Iris pigment epithelial cell (primary cell): ENCODE results near the gene PARD3.

ENCODE experiments used
- DNase-seq: peaks from one replicate; pipeline ENCODE4 v3.0.0-alpha.2; 2011; ENCODE audit warnings: low read depth

PARD3 gene

GRCh38 chr10:34537629-34538231, 277.4 kb downstream of the PARD3 start:
- no peak for DNase-seq

DNA sequence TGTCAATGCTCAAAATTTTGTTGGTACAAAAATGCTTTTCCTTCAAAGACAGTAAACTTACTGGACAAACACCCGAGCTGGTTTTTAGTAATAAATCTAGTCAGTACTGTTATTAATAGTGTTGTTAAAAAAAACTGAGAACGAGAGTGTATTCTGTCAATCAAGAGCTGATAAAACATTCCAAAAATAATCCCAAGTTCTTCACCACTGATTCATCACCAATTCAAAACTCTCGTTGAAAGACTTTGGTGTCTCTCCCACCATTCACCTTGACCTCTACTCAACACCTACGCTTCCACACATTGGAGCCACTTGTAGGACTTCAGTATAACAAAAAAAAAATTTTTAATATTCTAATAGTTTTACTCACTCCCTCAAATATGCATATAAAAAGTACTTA, 279.2 kb downstream of the PARD3 start:
- no peak for DNase-seq

DNA sequence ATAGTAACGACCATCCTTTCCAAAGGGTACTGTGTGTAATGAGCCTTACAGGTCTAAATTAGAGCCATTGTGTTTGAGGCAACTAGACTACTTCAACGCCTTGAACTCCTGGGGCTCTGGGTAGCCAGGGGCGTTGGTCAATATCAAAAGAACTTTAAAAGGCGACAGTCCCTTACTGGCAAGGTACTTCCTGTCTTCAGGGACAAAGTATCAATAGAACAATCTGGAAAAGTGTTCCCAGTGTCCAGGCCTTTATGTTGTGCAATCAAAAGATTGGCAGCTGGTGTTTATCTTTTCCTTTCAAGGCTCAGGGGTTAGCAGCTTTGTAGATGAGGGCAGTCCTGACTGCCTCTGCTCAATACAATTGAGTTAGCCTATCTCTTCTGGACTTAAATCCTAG, 284.3 kb downstream of the PARD3 start:
- no peak for DNase-seq

GRCh38 chr10:34528320-34528719, 286.8 kb downstream of the PARD3 start:
- DNase-seq = peak; percentile 99

DNA sequence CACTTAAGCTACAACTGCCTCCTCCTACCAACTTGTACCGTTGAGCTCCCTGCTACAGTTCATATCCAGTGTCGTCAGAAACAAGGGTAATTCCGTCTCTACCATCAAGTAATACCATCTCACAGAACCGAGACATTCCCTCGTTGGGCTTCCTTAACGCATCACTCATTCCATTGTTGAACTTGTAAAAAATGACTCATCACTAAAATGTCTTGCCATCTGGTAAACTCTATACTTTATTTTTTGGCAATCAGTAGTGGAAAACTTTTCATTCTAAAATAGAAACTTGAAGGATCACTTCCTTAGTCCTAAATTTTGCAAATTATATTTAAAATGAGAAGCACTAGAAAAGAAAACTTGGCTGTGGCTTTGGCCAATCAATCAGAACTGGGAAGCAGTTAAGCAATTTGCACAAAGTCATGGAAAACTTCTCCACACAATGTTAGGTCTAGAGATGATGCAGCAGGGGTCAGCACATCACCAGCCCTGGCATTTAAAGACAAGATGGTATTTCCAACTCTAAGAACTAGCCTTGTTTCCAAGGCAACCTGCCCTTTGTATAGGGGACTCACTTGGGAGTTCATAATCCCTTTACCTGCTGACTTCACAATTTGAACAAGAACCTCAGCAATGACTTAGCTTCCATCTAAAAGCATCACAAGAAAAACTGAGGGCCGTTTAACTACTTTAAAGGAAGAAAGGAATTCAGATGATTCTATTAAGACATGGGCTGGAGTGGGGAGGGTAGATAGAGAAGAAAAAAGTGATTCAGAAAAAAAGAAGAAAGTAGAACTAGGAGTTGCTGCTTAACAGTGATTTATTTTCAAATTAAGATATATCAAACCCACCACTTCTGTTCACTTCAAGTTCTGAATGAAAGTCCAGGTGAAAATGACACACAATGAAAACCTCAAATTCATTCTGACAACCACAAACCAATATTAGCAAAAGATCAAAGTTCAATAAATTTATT, 288.1 kb downstream of the PARD3 start:
- DNase-seq = peak; percentile 99

DNA sequence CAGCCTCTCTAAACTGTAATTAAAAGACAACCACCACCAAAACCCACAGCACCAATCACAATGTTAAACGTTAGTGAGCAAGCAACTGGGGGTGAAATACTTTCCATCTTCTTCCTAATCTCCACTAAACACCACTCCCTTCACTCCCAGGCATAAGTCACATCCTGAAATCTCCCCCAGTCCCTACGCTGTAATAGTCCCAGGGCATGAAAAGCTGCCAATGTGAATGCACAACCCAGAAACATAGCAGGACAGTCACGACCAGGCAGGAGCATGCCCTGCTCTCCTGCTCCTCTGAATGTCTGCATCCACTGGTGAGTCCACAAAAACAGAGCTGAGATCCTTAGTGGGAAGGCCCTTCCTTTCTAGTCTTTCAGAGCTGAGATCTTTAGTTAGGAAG, 288.9 kb downstream of the PARD3 start:
- peak; percentile 55 for DNase-seq

DNA sequence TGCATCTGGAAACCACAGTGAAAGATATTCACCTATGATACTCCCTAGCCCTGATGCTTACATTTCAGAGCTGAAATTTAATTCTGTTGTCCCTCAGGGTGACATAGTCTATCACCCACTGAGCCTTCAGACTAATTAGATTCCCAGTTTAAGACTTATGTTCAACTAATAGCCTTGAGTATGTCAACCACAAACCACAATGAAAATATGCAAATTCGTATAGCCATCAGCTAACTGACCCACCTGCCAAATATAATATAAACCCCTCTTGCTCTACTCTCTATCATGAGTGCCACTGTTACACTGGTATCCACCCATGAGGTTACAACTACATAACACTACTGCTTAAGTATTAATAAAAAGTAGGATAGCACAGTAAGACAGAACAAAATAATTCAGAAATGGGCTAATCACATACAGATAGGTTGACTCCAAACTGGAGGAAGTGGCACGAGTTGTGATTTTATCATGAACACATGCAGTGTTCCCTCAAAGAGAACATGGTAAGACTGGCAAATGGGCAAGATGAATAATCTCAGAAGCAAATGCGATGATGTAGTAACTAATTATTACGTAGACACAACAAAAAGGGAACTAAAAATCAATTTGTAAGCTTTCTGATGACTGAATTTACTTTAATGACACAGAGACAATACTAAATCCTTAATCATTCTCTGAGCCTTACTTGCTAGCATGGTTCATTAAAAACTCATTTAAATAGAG, 290.6 kb downstream of the PARD3 start:
- DNase-seq = no peak

GRCh38 chr10:34523017-34523767, 291.9 kb downstream of the PARD3 start:
- DNase-seq = peak; percentile 66

- DNase-seq = peak; percentile 75
These were observed 292.6 kb downstream of the PARD3 start for GRCh38 chr10:34522546-34522945.

DNA sequence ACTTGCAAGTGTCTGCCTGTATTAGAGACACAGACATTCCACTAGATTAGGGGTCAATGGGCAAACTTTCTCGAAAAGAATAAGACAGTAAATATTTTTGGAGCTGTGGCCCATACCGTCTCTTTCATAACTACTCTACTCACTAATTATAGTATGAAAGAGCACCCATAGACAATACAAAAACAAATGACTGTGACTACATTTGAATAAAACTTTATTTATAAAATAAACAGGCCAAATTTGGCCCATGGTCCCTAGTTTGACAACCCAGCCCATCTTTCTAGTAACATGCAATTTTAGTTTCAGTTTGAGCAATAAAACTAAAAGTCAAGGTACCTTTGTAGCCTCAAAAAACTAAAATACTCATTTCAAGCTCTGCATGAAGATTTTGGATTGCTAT, 294.6 kb downstream of the PARD3 start:
- DNase-seq = no peak

- no peak for DNase-seq
These were observed 295.0 kb downstream of the PARD3 start for GRCh38 chr10:34520084-34520483.

DNA sequence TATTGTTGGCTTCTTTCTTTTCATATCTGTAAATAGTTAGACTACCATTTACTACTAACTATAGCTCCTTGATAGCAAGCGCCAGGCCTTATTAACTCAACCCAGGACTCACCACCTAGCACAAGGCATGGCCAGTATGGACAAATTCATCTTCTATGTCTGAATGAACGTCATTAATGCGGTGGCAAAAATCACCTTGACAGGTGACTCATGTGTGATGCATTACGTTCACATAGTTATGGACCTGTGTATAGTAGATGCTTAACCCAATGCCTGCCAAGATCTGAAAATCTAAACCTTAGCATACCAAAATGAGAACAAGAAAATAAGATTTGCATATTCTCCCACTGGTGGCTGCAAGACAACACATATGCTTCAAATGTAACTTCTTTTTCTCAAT, 300.8 kb downstream of the PARD3 start:
- no peak for DNase-seq

- no peak for DNase-seq
These were observed 301.5 kb downstream of the PARD3 start for GRCh38 chr10:34513636-34514035.

- DNase-seq = no peak
These were observed 307.9 kb downstream of the PARD3 start for GRCh38 chr10:34507217-34507616.

DNA sequence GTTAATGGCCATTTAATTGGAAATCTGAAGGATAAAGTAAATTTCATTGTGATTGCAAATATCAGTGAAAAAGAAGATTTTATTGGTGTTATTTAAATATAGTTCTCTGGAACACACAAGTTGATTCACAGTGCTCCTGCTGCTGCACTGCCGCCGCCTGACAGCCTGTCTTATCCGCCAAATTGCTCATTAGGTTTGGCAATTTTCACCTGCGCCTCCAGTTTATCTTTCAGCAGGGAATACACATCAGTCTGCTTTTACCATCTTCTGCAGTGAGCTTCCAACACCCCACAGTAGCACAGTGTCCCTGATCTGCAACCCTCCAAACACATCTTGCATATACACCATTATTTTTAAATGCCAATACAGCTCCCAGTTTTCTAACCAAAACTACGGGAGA, 308.3 kb downstream of the PARD3 start:
- DNase-seq = no peak

DNA sequence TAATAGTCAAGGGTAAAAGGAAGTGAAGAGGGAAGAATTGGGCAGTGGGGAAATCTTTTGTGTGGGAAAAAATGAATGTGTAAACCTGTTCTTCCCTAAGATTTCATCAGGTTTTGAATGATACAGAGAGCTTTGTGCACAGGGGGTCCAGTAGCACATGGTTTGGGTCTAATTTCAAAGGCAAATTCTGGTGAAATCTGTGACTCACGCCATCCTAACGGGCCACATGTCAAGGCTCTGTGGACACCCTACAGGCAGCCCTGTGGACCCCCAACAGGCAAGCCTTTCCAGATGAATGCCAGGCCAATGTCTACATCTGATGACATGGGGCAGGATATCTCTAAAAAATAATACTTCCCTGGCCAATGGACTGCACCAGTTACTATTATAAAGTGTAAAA, 309.8 kb downstream of the PARD3 start:
- DNase-seq = peak; percentile 34

- peak; percentile 74 for DNase-seq
These were observed 310.6 kb downstream of the PARD3 start for GRCh38 chr10:34504534-34504933.

GRCh38 chr10:34503704-34504103, 311.4 kb downstream of the PARD3 start:
- no peak for DNase-seq

DNA sequence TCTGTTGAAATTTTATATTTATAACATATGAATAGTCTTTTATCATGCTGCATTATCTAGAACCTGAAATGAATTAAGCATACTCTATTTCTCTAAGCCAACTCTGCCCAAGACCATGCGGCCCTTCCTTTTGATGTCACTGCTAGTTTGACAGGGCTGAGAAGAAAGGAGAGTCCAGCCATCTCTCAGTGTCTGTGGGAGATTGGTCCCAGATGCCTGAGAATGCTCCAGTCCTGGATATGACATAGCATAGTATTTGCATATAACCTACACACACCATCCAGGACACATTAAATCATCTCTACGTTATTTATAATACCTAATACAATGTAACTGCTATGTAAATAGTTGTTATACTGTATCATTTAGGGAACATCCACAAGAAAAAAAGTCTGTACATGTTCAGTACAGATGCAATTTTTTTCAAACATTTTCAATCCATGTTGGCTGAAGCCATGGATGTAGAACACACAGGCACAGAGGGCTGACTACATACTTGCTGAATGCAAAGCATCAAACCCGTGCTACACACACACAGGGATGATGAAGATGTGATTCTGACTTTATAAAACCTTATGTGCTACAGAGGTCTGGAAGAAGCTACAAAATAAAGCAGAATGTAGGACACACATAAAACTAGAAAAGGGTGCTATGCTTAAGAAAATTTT, 315.4 kb downstream of the PARD3 start:
- DNase-seq = no peak

GRCh38 chr10:34498821-34499220, 316.3 kb downstream of the PARD3 start:
- DNase-seq = peak; percentile 68

DNA sequence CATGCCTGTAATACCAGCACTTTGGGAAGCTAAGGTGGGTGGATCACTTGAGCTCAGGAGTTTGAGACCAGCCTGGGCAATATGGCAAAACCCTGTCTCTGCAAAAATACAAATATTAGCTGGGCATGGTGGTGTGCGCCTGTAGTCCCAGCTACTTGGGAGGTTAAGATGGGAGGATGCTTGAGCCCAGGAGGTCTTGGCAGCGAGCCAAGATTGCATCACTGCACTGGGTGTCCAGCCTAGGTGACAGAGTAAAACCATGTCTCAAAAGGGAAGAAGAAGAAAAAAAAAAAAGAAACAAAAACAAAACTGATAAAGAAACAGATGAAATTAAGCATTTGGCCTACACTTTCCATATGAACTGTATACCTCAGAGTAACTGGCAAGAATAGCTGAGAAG, 319.2 kb downstream of the PARD3 start:
- DNase-seq = peak; percentile 9
